Melanocyte of skin (primary cell): Measurements from ENCODE around the gene ZNF335. TPM values are rescaled to one million over a fixed set of nuclear protein-coding genes. Genes with fewer than 3 reads are reported as not detected.

Experiments used
- total RNA-seq, 2 donors: library from RNA; depleted of rRNA; stranded (reverse); fragments of >200 nt; gene quantifications; 2 replicates each; pipeline ENCODE4 v1.2.3, GENCODE V29; 2012

The ZNF335 gene, protein sequence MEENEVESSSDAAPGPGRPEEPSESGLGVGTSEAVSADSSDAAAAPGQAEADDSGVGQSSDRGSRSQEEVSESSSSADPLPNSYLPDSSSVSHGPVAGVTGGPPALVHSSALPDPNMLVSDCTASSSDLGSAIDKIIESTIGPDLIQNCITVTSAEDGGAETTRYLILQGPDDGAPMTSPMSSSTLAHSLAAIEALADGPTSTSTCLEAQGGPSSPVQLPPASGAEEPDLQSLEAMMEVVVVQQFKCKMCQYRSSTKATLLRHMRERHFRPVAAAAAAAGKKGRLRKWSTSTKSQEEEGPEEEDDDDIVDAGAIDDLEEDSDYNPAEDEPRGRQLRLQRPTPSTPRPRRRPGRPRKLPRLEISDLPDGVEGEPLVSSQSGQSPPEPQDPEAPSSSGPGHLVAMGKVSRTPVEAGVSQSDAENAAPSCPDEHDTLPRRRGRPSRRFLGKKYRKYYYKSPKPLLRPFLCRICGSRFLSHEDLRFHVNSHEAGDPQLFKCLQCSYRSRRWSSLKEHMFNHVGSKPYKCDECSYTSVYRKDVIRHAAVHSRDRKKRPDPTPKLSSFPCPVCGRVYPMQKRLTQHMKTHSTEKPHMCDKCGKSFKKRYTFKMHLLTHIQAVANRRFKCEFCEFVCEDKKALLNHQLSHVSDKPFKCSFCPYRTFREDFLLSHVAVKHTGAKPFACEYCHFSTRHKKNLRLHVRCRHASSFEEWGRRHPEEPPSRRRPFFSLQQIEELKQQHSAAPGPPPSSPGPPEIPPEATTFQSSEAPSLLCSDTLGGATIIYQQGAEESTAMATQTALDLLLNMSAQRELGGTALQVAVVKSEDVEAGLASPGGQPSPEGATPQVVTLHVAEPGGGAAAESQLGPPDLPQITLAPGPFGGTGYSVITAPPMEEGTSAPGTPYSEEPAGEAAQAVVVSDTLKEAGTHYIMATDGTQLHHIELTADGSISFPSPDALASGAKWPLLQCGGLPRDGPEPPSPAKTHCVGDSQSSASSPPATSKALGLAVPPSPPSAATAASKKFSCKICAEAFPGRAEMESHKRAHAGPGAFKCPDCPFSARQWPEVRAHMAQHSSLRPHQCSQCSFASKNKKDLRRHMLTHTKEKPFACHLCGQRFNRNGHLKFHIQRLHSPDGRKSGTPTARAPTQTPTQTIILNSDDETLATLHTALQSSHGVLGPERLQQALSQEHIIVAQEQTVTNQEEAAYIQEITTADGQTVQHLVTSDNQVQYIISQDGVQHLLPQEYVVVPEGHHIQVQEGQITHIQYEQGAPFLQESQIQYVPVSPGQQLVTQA (N-terminal part only)
- 10 to 100 TPM; 14.0 to 16.5 TPM for total RNA-seq

GRCh38 chr20:45971675-45972499 lies at the start of gene ZNF335:
TSS of gene ZNF335 (minus strand) at chr20:45972203. CDS start at chr20:45971410, 793 bp downstream.

GRCh38 chr20:45934586-45935415 lies 37.2 kb downstream of the ZNF335 start, which contains the start of gene PCIF1:
TSS of gene PCIF1 (plus strand) at chr20:45934683. CDS start at chr20:45939000, 4,317 bp downstream.

GRCh38 chr20:45911486-45912343 lies 60.3 kb downstream of the ZNF335 start, which contains the start of gene PLTP:
TSS of gene PLTP (minus strand) at chr20:45912155. CDS start at chr20:45911452, 703 bp downstream.

Other genes starting within 250 kb of the ZNF335 start
- gene SPINT4, start 249.9 kb downstream of the ZNF335 start, total RNA-seq: not detected
- gene WFDC3, start 180.3 kb downstream of the ZNF335 start, total RNA-seq: under 1 TPM in 1 of 2 donors, not detected in 1; 0.33 TPM
- 10 to 100 TPM in 1 of 2 donors, 1 to 10 TPM in 1; 6.2 to 10.3 TPM for gene DNTTIP1, start 180.2 kb downstream of the ZNF335 start, total RNA-seq
- 10 to 100 TPM; 42.3 to 85.6 TPM for gene UBE2C, start 159.6 kb downstream of the ZNF335 start, total RNA-seq
- gene TNNC2, start 144.9 kb downstream of the ZNF335 start, total RNA-seq: not detected
- gene SNX21, start 138.4 kb downstream of the ZNF335 start, total RNA-seq: 10 to 100 TPM; 25.6 to 34.1 TPM
- 10 to 100 TPM; 41.0 to 41.6 TPM for gene ACOT8, start 114.8 kb downstream of the ZNF335 start, total RNA-seq
- gene ZSWIM3, start 114.6 kb downstream of the ZNF335 start, total RNA-seq: 1 to 10 TPM; 4.7 to 4.8 TPM
- 10 to 100 TPM in 1 of 2 donors, 1 to 10 TPM in 1; 10.0 to 10.7 TPM for gene ZSWIM1, start 91.0 kb downstream of the ZNF335 start, total RNA-seq
- under 1 TPM in 1 of 2 donors, not detected in 1; 0.69 TPM for gene SPATA25, start 84.6 kb downstream of the ZNF335 start, total RNA-seq
- gene NEURL2, start 81.0 kb downstream of the ZNF335 start, total RNA-seq: 1 to 10 TPM; 3.3 to 4.1 TPM
- gene CTSA, start 80.9 kb downstream of the ZNF335 start, total RNA-seq: 10 to 100 TPM; 89.8 to 92.9 TPM
- gene PLTP, start 60.0 kb downstream of the ZNF335 start, total RNA-seq: 10 to 100 TPM; 41.3 to 52.0 TPM
- 10 to 100 TPM; 12.7 to 13.8 TPM for gene PCIF1, start 37.5 kb downstream of the ZNF335 start, total RNA-seq
- not detected for gene MMP9, start 36.7 kb upstream of the ZNF335 start, total RNA-seq
- not detected for gene SLC12A5, start 57.0 kb upstream of the ZNF335 start, total RNA-seq
- 10 to 100 TPM; 14.1 to 17.3 TPM for gene NCOA5, start 117.8 kb upstream of the ZNF335 start, total RNA-seq
- gene CD40, start 146.1 kb upstream of the ZNF335 start, total RNA-seq: 1 to 10 TPM; 2.3 to 2.4 TPM